Erythroblast (primary cell): ENCODE results near the gene IPO13.

Experiments
- DNase-seq, 2 experiments: peaks; one replicate each; lab custom pipeline; 2025; lab: John Stamatoyannopoulos, UW
- GATA1 ChIP-seq: IDR thresholded peaks from 2 replicates; pipeline ENCODE4 v1.6.1; 2011; ENCODE audit warnings: low read depth, mild to moderate bottlenecking, control low read depth, low read length, moderate library complexity
- POLR2A ChIP-seq: IDR thresholded peaks from 2 replicates; pipeline ENCODE4 v1.6.1; 2011; ENCODE audit warnings: mild to moderate bottlenecking, low read length

Gene IPO13

DNA sequence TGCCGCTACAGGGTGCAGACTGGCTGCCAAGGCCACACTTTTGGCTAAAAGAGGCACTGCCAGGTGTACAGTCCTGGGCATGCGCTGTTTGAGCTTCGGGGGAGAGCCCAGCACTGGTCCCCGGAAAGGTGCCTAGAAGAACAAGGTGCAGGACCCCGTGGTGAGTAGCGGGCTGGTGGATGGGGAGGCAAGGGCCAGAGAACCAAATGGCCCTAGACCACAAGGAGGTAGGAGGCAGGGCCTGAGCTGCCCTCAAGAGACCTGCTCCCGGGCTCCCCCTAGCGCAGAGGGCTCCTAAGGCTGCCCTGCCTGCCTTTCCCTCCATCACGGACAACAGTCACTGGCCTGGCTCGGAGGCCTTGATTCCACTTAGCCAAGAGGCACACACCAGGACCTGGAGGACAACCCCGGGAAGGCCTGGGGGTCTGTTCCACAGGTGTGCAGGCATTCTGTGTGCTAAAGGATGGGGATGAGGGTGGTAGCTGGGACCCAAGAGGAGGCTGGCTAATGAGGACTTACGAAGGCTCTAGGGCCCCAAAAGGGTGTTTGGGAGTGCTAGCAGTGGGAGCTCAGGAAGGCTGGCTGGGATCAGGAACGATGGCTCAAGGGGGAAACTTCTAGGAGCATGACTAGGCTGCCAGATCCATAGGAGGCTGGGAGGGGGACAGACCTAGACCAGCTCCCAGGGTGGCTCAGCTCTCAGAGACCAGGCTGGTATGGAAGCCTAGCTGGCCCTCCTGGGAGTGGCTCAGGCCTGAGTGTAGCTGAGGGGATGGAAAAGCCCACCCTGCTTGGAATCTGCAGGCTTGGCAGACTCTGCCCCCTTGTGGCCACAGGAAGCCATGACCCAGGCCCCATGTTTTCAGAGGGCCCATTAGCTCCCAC, 12.4 kb upstream of the IPO13 start:
- TF ChIP-seq POLR2A: no peak
- TF ChIP-seq GATA1: no peak
- peak; percentile 68 to 83 for DNase-seq

DNA sequence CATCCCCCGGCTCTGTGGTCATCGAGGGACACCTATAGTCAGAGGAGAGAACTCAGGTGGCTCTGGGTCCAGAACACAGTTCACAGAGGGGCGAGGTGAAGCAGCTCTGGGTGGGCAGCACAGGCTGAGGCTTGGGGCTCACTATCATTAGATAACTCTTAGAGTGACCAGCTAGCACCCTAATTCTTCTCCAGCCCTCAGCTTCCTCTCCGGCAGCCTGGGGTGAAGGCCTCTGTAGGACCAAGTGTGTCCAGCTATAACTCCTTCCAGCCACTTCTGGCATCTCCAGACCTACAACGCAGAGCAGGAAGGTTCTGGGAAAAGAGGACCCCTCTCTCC, 11.8 kb upstream of the IPO13 start:
- DNase-seq: no peak
- TF ChIP-seq POLR2A: no peak
- TF ChIP-seq GATA1: no peak

DNA sequence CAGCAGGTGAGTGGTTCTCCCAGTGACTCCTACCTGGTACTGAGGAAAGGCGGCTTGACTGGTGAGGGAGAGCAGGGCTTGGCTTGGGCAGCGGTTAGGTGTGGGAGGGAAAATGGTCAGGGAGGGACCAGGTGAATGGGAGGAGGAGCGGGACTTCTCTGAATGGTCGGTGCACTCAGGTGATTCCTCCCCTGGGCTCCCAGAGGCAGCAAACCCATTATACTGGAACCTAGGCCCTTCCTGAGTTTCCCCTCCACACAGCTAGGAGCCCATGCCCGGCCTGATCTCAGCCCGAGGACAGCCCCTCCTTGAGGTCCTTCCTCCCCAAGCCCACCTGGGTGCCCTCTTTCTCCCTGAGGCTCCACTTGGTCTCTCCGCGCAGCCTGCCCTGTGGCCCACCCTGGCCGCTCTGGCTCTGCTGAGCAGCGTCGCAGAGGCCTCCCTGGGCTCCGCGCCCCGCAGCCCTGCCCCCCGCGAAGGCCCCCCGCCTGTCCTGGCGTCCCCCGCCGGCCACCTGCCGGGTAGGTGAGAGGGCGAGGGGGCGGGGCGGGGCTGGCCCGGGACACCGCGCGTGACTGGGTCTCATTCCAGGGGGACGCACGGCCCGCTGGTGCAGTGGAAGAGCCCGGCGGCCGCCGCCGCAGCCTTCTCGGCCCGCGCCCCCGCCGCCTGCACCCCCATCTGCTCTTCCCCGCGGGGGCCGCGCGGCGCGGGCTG, 10.9 kb upstream of the IPO13 start:
- TF ChIP-seq GATA1 (no peak), POLR2A (no peak)
- DNase-seq: no peak

DNA sequence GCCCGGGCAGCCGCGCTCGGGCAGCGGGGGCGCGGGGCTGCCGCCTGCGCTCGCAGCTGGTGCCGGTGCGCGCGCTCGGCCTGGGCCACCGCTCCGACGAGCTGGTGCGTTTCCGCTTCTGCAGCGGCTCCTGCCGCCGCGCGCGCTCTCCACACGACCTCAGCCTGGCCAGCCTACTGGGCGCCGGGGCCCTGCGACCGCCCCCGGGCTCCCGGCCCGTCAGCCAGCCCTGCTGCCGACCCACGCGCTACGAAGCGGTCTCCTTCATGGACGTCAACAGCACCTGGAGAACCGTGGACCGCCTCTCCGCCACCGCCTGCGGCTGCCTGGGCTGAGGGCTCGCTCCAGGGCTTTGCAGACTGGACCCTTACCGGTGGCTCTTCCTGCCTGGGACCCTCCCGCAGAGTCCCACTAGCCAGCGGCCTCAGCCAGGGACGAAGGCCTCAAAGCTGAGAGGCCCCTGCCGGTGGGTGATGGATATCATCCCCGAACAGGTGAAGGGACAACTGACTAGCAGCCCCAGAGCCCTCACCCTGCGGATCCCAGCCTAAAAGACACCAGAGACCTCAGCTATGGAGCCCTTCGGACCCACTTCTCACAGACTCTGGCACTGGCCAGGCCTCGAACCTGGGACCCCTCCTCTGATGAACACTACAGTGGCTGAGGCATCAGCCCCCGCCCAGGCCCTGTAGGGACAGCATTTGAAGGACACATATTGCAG, 10.2 kb upstream of the IPO13 start:
- peak; percentile 47 to 49 for DNase-seq
- no peak for TF ChIP-seq GATA1
- no peak for TF ChIP-seq POLR2A

DNA sequence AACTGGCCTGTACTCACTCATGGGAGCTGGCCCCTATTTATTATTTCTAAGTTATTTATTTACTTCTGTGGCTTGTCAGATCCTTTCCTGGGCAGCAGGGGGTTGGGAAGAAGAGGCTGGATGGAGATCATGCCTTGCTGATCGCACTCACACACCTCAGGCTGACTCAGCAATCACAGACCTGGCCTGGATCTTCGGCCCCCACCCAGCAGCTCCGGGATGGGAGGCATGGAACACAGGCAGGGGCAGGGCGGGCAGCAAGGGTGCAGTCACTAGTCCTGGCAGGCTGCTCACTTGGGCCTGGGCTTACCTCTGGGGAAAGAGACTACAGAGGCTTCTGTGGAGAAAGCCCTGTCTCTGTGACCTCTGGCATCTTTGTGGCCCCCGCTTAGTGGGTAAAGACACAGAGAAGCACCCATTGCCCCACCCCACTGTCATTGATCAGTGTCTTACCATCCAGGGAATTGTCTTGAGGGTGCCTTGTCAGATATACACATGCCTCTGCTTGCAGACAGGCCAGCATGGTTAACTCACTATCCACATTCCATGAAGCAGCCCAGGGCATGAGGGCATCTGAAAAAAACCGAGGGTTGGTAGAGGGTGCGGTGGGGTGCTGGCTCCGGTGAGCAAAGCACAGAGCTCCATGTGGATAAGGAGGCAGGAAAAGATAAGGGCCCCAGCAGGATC, 9.4 kb upstream of the IPO13 start:
- no peak for DNase-seq
- TF ChIP-seq GATA1 (no peak), POLR2A (no peak)

- no peak for DNase-seq
- TF ChIP-seq POLR2A: peak; percentile 19
- no peak for TF ChIP-seq GATA1
Measured at GRCh38 chr1:43938383-43938782, 8.4 kb upstream of the IPO13 start.

DNA sequence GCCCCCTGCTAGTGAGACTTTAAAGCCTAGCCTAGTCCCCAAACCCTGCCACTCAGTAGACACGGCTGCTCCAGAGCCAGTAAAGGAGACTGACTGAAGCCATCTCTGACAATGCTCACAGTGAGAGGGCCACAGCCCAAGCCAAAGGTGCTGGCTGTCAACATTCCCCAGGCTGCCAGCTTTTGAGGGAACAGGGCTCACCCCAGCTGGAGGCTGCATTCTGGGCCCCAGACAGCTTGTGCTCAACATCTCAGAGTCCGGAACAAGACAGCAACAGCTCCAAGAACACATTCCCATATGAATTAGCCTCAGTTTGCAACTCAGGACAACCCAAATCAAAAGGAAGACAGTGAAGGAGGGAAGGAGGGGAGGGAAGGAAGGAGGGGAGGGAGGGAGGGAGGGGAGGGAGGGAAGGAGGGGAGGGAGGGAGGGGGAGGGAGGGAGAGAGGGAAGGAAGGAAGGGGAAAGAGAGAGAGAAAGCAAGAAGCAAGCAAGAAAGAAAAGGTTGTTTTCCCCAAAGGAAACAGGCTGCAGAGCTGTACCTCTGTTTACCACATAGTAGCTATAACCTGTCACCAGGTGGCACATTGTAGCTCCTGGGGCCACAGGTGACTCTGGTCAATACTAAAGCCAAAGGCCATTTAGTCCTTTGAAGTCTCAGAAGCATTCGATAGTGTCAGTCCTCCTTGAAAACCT, 7.7 kb upstream of the IPO13 start:
- no peak for DNase-seq
- no peak for TF ChIP-seq GATA1
- no peak for TF ChIP-seq POLR2A

GRCh38 chr1:43942411-43942810, 4.3 kb upstream of the IPO13 start:
- no peak for TF ChIP-seq GATA1
- DNase-seq: no peak

DNA sequence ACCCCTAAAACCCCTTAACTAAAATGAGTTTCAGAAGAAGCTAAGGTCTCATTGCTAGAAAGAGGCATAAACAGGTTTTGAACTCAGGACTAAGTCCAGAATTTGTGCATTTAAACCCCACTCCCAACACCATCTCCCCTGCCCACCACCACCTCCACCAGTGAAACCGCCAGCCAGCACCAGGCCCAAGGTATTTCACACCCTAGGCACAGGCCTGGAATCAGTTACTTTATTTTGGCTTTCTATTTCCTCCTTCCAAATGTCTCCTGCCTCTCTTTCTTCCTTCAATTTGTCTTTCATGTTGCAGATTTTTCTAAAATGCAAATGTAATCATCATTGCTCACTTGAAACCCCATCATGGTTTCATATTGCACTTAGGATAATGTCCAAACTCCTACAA, 1.9 kb upstream of the IPO13 start:
- no peak for TF ChIP-seq GATA1
- TF ChIP-seq POLR2A: no peak
- no peak for DNase-seq

DNA sequence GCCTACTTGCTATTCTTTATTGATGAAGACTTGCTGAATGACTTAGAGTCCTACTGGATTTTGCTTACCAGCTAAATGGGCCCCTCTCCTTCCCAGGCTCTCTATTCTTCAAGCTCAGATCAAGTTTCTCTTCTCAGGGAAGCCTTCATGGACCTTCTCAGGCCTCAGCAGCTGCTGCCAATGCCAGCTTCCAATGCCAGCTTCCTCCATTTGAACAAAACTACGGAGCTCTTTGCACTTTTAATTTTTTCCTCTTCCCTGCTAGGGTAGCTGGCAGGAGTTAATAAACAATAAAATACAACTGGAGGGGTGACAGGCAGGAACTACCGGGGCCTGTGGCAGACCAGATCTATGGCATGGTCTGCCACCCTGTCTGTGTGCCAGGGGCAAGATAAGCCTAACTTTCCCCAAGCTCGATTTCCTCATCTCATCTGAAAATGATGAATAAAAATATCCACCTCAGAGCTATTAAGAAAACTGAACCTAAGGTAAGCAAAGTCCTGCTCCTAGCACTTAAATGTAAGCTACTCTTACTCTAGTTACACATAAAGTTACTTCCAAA, 995 bp upstream of the IPO13 start:
- TF ChIP-seq GATA1 (no peak), POLR2A (no peak)
- DNase-seq: no peak

DNA sequence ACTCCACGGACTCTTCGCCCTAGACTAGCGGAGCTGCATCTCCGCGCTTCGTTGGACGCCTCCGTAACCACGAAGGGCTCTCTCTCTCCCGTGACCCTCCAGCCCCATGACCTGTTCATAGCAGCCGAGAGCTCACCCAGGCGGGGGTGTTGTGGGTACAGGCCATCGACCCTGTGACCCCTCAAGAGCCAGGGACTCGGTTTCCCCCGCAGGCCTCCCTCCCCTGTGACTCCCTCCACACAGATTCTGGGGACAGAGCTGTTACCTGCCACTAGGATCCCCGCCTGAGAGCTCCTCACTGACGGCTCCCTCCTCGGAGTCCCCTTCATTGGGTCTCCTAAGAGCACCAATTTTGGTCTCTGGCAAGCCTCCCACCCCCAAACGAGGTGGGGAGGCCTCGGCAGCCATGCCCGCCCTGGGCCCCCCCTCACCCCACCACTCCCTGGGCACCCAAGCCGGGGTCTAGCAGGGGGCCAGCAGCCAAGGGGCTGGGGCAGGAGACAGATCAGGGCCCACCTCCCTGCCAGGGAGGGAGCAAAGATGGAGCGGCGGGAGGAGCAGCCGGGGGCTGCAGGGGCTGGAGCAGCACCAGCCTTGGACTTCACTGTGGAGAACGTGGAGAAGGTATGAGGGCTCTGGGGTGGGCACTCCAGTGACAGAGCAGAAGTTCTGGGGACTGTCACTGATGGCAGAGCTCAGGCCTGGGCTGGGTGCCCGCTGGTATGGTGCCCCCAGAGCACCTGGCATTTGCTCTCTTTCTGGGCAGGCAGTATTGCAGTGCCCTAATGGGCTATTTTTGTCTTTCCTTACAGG, 517 bp downstream of the IPO13 start:
- no peak for DNase-seq
- TF ChIP-seq POLR2A (peak; percentile 60), GATA1 (no peak)
